MCF 10A (cell line): ENCODE results near the gene TUBB3. TPM values are rescaled to one million over a fixed set of nuclear protein-coding genes. Genes with fewer than 3 reads are reported as not detected.

Source experiments
- BruUV-seq: library from RNA; stranded (reverse); fragments of 400-500 nt; replicated peaks from 2 replicates; lab custom pipeline; 2021; lab: Mats Ljungman, UMichigan
- CTCF ChIA-PET: fragments of 300-600 bp; sonication (Branson Sonifier 250); formaldehyde crosslinking; extraction: SDS; loops from one replicate; lab custom pipeline; 2021; ENCODE audit warnings: antibody characterized with exemption, inconsistent platforms; lab: Yijun Ruan, JAX
- POLR2A ChIA-PET: fragments of 300-600, 350-650 bp; sonication (Branson Sonifier 250); formaldehyde crosslinking; extraction: SDS; loops from one replicate; lab custom pipeline; 2020; ENCODE audit warnings: antibody characterized with exemption, inconsistent platforms; lab: Yijun Ruan, JAX
- DNase-seq: peaks from one replicate; pipeline ENCODE4 v3.0.0-alpha.2; 2018; ENCODE audit not compliant: unreplicated experiment
- H3K27ac Mint-ChIP-seq: one replicate; pipeline ENCODE4 v1.8.0; 2022; ENCODE audit warnings: mild to moderate bottlenecking, low read depth, mixed read lengths; ENCODE audit not compliant: unreplicated experiment
- H3K27me3 Mint-ChIP-seq: one replicate; pipeline ENCODE4 v1.8.0; 2022; ENCODE audit warnings: mixed read lengths; ENCODE audit not compliant: insufficient read depth, unreplicated experiment
- H3K36me3 Mint-ChIP-seq: one replicate; pipeline ENCODE4 v1.8.0; 2022; ENCODE audit warnings: mild to moderate bottlenecking, moderate library complexity, mixed read lengths; ENCODE audit not compliant: insufficient read depth, unreplicated experiment
- H3K4me1 Mint-ChIP-seq: one replicate; pipeline ENCODE4 v1.8.0; 2022; ENCODE audit warnings: mixed read lengths; ENCODE audit not compliant: insufficient read depth, unreplicated experiment
- H3K4me3 Mint-ChIP-seq: one replicate; pipeline ENCODE4 v1.8.0; 2022; ENCODE audit warnings: mild to moderate bottlenecking, moderate library complexity, mixed read lengths; ENCODE audit not compliant: unreplicated experiment
- H3K9me3 Mint-ChIP-seq: one replicate; pipeline ENCODE4 v1.8.0; 2022; ENCODE audit warnings: mixed read lengths; ENCODE audit not compliant: unreplicated experiment
- CTCF ChIP-seq: fragments of 200-600 bp; IDR thresholded peaks from one replicate; pipeline ENCODE4 v1.8.0; 2022; ENCODE audit warnings: antibody characterized with exemption, mild to moderate bottlenecking; ENCODE audit not compliant: unreplicated experiment
- intact Hi-C: fragments of 100-400 bp; cut with micrococcal nuclease; formaldehyde crosslinking; loops from 2 replicates; pipeline ENCODE4 v1.14.1; 2022
- total RNA-seq: library from RNA; stranded (reverse); gene quantifications from 2 replicates; pipeline ENCODE4 v1.2.3, GENCODE V29; 2022

Gene TUBB3
- total RNA-seq, 1 experiment from 2014 or later: 23.0 TPM

DNA sequence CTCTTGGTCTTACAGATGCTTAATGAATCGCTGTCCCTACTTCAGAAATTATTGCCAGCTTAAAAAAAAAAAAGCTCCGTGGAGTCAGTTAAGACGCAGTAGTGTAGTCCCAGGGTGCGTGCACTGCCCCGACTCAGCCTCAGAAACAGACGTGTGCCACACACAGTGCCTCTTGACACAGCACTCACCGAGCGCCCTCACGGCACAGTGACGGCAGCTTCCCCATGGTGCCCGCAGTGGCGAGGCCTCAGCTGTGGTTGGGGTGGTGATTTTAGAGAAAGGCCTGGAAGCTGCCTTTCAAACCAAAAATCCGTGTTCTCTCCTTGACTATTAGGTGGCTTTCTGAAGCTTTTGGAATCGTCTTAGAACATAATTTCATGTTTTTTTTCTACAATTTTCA is 35.9 kb upstream of the TUBB3 start:
- Mint-ChIP-seq H3K27ac (no peak overlapping the region), H3K4me3 (no peak overlapping the region), H3K27me3 (no peaks in the 10 kb centered on the region), H3K4me1 (no peaks in the 10 kb centered on the region), H3K36me3 (peaks cover 91% of the 10 kb centered on the region), H3K9me3 (no peaks in the 10 kb centered on the region)
- no peak for DNase-seq
- intact Hi-C loops: no loop called here
- no peak for TF ChIP-seq CTCF
- POLR2A ChIA-PET: interaction anchor here (0.7 kb wide), 1 partner anchor 167 kb away, joined by 3 read pairs; no protein-coding TSS in a partner anchor
- BruUV-seq: no TSS peak
- CTCF ChIA-PET: no interaction called here

GRCh38 chr16:89890200-89890599 is 32.9 kb upstream of the TUBB3 start:
- DNase-seq: no peak

DNA sequence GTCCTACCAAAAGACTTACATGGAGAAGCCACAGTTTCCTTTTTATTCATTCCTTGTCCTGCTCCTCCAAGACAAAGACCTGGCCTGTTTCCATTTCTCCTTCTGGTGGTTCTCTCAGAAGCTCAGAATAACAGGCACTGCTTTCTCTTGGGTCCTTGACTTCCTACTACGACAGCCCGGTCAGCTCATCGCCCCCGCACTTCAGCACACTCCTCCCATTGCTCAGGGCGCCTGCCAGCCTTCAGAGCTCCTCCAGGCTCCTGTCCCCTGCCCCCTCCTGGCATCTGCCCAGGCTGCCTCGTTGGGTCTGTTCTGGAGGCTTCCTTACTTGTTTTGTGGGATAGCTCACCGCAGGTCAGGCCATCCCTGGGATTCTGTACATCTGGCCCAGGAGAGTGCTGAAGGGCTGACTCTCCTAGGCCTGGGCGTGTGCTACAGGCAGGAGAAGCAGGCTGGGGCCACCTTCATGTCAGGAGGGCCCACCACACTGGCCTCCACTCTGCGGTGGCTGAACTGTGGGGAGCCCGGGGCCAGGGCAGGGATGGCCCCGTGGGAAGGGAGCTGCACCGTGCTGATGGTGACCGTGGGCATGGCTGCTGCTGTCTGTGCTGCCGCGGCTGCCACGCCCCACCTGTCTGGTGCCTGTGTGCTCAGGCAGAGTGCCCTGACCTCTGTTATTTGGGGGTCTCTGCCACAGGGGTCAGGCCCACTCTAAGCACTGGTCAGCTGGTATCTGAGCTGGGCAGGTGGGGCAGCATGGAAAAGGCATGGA is 32.1 kb upstream of the TUBB3 start:
- ChIA-PET CTCF (no interaction called here), POLR2A (interaction anchor here (0.9 kb wide), 1 partner anchor 9 kb away, joined by 4 read pairs; no protein-coding TSS in a partner anchor)
- H3K27ac Mint-ChIP-seq: no peak overlapping the region
- intact Hi-C loops: no loop called here
- no peaks in the 10 kb centered on the region for H3K9me3 Mint-ChIP-seq
- H3K36me3 Mint-ChIP-seq: peaks cover 76% of the 10 kb centered on the region
- TF ChIP-seq CTCF: no peak
- no peaks in the 10 kb centered on the region for H3K4me1 Mint-ChIP-seq
- DNase-seq: no peak
- BruUV-seq: no TSS peak
- no peaks in the 10 kb centered on the region for H3K27me3 Mint-ChIP-seq
- no peak overlapping the region for H3K4me3 Mint-ChIP-seq

More at GRCh38 chr16:89890200-89890599, 32.9 kb upstream of the TUBB3 start:
- no TSS peak for BruUV-seq
- Mint-ChIP-seq H3K27me3 (no peaks in the 10 kb centered on the region), H3K27ac (no peak overlapping the region), H3K9me3 (no peaks in the 10 kb centered on the region), H3K4me3 (no peak overlapping the region), H3K36me3 (peaks cover 81% of the 10 kb centered on the region), H3K4me1 (no peaks in the 10 kb centered on the region)
- intact Hi-C loops: no loop called here
- ChIA-PET POLR2A (interaction anchor here (0.9 kb wide), 1 partner anchor 10 kb away, joined by 4 read pairs; no protein-coding TSS in a partner anchor), CTCF (no interaction called here)
- TF ChIP-seq CTCF: no peak

GRCh38 chr16:89892055-89892630 is 31.0 kb upstream of the TUBB3 start:
- Mint-ChIP-seq H3K9me3 (no peaks in the 10 kb centered on the region), H3K4me3 (no peak overlapping the region), H3K27ac (no peak overlapping the region), H3K36me3 (peaks cover 69% of the 10 kb centered on the region), H3K4me1 (no peaks in the 10 kb centered on the region), H3K27me3 (no peaks in the 10 kb centered on the region)
- ChIA-PET CTCF (no interaction called here), POLR2A (interaction anchor here (0.9 kb wide), 1 partner anchor 9 kb away, joined by 3 read pairs; no protein-coding TSS in a partner anchor)
- TF ChIP-seq CTCF: no peak
- intact Hi-C loops: no loop called here
- BruUV-seq: no TSS peak
- DNase-seq: no peak
